ENCODE results near the gene SMIM9. TPM values are rescaled to one million over a fixed set of nuclear protein-coding genes. Genes with fewer than 3 reads are reported as not detected.

The SMIM9 gene
- polyA plus RNA-seq, 1 donor (not counting 4 experiments of a cell fraction or from before 2014, with no cell fraction given): not detected

GRCh38 chrX:154785716-154786115 lies 48.7 kb downstream of the SMIM9 start:
- Histone ChIP-seq H3K4me3 (ENCODE audit: control insufficient read depth in 2 of 3, extremely low read depth in 1 of 3, insufficient read depth in 2 of 3, low read depth in 1 of 3, low read length in 3 of 3) (no peak overlapping the region), H3K27me3 (ENCODE audit: control insufficient read depth, extremely low read depth, insufficient read depth, low read length) (no peaks in the 10 kb centered on the region), H3K27ac (ENCODE audit: control insufficient read depth, insufficient read depth, low read length) (no peak overlapping the region), H3K79me2 (ENCODE audit: control insufficient read depth, insufficient read depth, low read length) (no peaks in the 10 kb centered on the region), H3K9me3 (ENCODE audit: control insufficient read depth, low read depth, low read length) (no peaks in the 10 kb centered on the region), H4K20me1 (ENCODE audit: control insufficient read depth, extremely low read depth, insufficient read depth, low read length) (no peaks in the 10 kb centered on the region), H3K4me2 (ENCODE audit: control insufficient read depth, extremely low read depth, insufficient read depth, low read depth, low read length) (no peak overlapping the region), H3K36me3 (ENCODE audit: control insufficient read depth in 2 of 2, extremely low read depth in 1 of 2, insufficient read depth in 2 of 2, low read length in 2 of 2) (no peaks in the 10 kb centered on the region), H3K4me1 (ENCODE audit: control insufficient read depth, extremely low read depth, insufficient read depth, low read length) (no peaks in the 10 kb centered on the region), H3K9me1 (ENCODE audit: control insufficient read depth, extremely low read depth, insufficient read depth, low read length) (no peaks in the 10 kb centered on the region), H3K9ac (ENCODE audit: control insufficient read depth, extremely low read depth, insufficient read depth, low read length) (no peak overlapping the region), H2AFZ (ENCODE audit: control insufficient read depth, low read length) (no peak overlapping the region)
- no peak for FAIRE-seq
- dilution Hi-C loops (cut with MboI; ENCODE audit: extremely low pct_ligation_motif_present, low sequenced_read_pairs): no loop called here
- TF ChIP-seq EZH2 (IDR thresholded peaks at IDR 0.05; ENCODE audit: low read length) (no peak), CTCF (optimal IDR thresholded peaks at IDR 0.05 in 1 of 3, IDR thresholded peaks at IDR 0.05 in 1 of 3, conservative IDR thresholded peaks at IDR 0.05 in 1 of 3; ENCODE audit: extremely low read depth in 1 of 3, insufficient read depth in 2 of 3, low read length in 3 of 3) (no peak)
- no peak for DNase-seq (ENCODE audit: low read depth, low spot score)

GRCh38 chrX:154784149-154784995 lies 50.1 kb downstream of the SMIM9 start:
- no peak overlapping the region for H2AFZ ChIP-seq (ENCODE audit: control insufficient read depth, low read length)
- H3K4me2 ChIP-seq (ENCODE audit: control insufficient read depth, extremely low read depth, insufficient read depth, low read depth, low read length): no peak overlapping the region
- H3K4me1 ChIP-seq (ENCODE audit: control insufficient read depth, extremely low read depth, insufficient read depth, low read length): no peaks in the 10 kb centered on the region
- no peak for FAIRE-seq
- TF ChIP-seq EZH2 (IDR thresholded peaks at IDR 0.05; ENCODE audit: low read length) (no peak), CTCF (optimal IDR thresholded peaks at IDR 0.05 in 1 of 3, IDR thresholded peaks at IDR 0.05 in 1 of 3, conservative IDR thresholded peaks at IDR 0.05 in 1 of 3; ENCODE audit: extremely low read depth in 1 of 3, insufficient read depth in 2 of 3, low read length in 3 of 3) (no peak)
- H4K20me1 ChIP-seq (ENCODE audit: control insufficient read depth, extremely low read depth, insufficient read depth, low read length): no peaks in the 10 kb centered on the region
- H3K9me3 ChIP-seq (ENCODE audit: control insufficient read depth, low read depth, low read length): no peaks in the 10 kb centered on the region
- no peaks in the 10 kb centered on the region for H3K9me1 ChIP-seq (ENCODE audit: control insufficient read depth, extremely low read depth, insufficient read depth, low read length)
- no peak overlapping the region for H3K9ac ChIP-seq (ENCODE audit: control insufficient read depth, extremely low read depth, insufficient read depth, low read length)
- no peak overlapping the region for H3K27ac ChIP-seq (ENCODE audit: control insufficient read depth, insufficient read depth, low read length)
- H3K27me3 ChIP-seq (ENCODE audit: control insufficient read depth, extremely low read depth, insufficient read depth, low read length): no peaks in the 10 kb centered on the region
- H3K79me2 ChIP-seq (ENCODE audit: control insufficient read depth, insufficient read depth, low read length): no peaks in the 10 kb centered on the region
- DNase-seq (ENCODE audit: low read depth, low spot score): no peak
- no peak overlapping the region for H3K4me3 ChIP-seq (ENCODE audit: control insufficient read depth in 2 of 3, extremely low read depth in 1 of 3, insufficient read depth in 2 of 3, low read depth in 1 of 3, low read length in 3 of 3)
- dilution Hi-C loops (cut with MboI; ENCODE audit: extremely low pct_ligation_motif_present, low sequenced_read_pairs): no loop called here
- H3K36me3 ChIP-seq (ENCODE audit: control insufficient read depth in 2 of 2, extremely low read depth in 1 of 2, insufficient read depth in 2 of 2, low read length in 2 of 2): no peaks in the 10 kb centered on the region
